PFSK-1 (cell line): ENCODE measurements around the gene SQSTM1.

Experiments
- FOXP2 ChIP-seq: optimal IDR thresholded peaks from 2 replicates; pipeline ENCODE3; 2011; ENCODE audit warnings: borderline replicate concordance, control low read depth, inconsistent platforms; ENCODE audit not compliant: insufficient read depth; ENCODE audit errors: extremely low read length, extremely low read depth
- POLR2AphosphoS5 ChIP-seq: IDR thresholded peaks from 2 replicates; pipeline ENCODE4 v1.6.1; 2012; ENCODE audit warnings: low read depth, mild to moderate bottlenecking, control low read depth, low read length, moderate library complexity
- REST ChIP-seq, 2 experiments: IDR thresholded peaks; 2 replicates each; pipeline versions ENCODE4 v1.6.1 to v1.8.0; 2011 to 2012; ENCODE audit warnings: low read depth in 2 of 2, low read length in 2 of 2, control low read depth in 1 of 2, inconsistent platforms in 1 of 2, mild to moderate bottlenecking in 1 of 2, moderate library complexity in 1 of 2; ENCODE audit not compliant: insufficient read depth in 1 of 2
- SIN3A ChIP-seq: IDR thresholded peaks from 2 replicates; pipeline ENCODE4 v1.6.1; 2012; ENCODE audit warnings: mild to moderate bottlenecking, low read length, moderate library complexity, borderline replicate concordance; ENCODE audit not compliant: insufficient read depth
- TAF1 ChIP-seq: IDR thresholded peaks from 2 replicates; pipeline ENCODE4 v1.6.1; 2012; ENCODE audit warnings: low read length, control low read depth, borderline replicate concordance; ENCODE audit not compliant: insufficient read depth

Gene SQSTM1

GRCh38 chr5:179865491-179866240, 45.0 kb downstream of the SQSTM1 start:
- no peak for TF ChIP-seq POLR2AphosphoS5
- no peak for TF ChIP-seq FOXP2
- no peak for TF ChIP-seq REST (IDR thresholded peaks at IDR 0.05; ENCODE audit: insufficient read depth in 1 of 2, low read depth in 2 of 2, low read length in 2 of 2)
- no peak for TF ChIP-seq SIN3A

- TF ChIP-seq REST (IDR thresholded peaks at IDR 0.05; ENCODE audit: insufficient read depth in 1 of 2, low read depth in 2 of 2, low read length in 2 of 2) (no peak), FOXP2 (no peak), SIN3A (no peak), TAF1 (no peak), POLR2AphosphoS5 (no peak)
Measured at GRCh38 chr5:179866241-179867078, 45.8 kb downstream of the SQSTM1 start.

GRCh38 chr5:179867079-179867465, 46.4 kb downstream of the SQSTM1 start:
- no peak for TF ChIP-seq FOXP2
- TF ChIP-seq TAF1, result no peak
- TF ChIP-seq REST (IDR thresholded peaks at IDR 0.05; ENCODE audit: insufficient read depth in 1 of 2, low read depth in 2 of 2, low read length in 2 of 2), result no peak
- no peak for TF ChIP-seq SIN3A
- no peak for TF ChIP-seq POLR2AphosphoS5

GRCh38 chr5:179867476-179867875, 46.8 kb downstream of the SQSTM1 start:
- TF ChIP-seq REST (IDR thresholded peaks at IDR 0.05; ENCODE audit: insufficient read depth in 1 of 2, low read depth in 2 of 2, low read length in 2 of 2) (no peak), FOXP2 (no peak)
